A673 (cell line): ENCODE data around the gene TEPSIN.

Source experiments
- EZH2 ChIP-seq: fragments of 200-600 bp; sonication (generic); IDR thresholded peaks from 2 replicates; pipeline ENCODE4 v1.6.1; 2017; ENCODE audit warnings: borderline replicate concordance, low read depth, mild to moderate bottlenecking, mixed read lengths, antibody characterized with exemption, low read length; ENCODE audit not compliant: poor library complexity, severe bottlenecking
- TF ChIP-seq, protein P1 (sequence below): fragments of 300-800, 200-600 bp; sonication (generic); conservative IDR thresholded peaks from 2 replicates; pipeline ENCODE4 v1.5.1; 2017; ENCODE audit warnings: low read depth, mild to moderate bottlenecking, antibody characterized with exemption, low read length, moderate library complexity, mixed read lengths

GRCh38 chr17:81197831-81198490 lies 40.9 kb downstream of the TEPSIN start:
- TF ChIP-seq, protein P1, sequence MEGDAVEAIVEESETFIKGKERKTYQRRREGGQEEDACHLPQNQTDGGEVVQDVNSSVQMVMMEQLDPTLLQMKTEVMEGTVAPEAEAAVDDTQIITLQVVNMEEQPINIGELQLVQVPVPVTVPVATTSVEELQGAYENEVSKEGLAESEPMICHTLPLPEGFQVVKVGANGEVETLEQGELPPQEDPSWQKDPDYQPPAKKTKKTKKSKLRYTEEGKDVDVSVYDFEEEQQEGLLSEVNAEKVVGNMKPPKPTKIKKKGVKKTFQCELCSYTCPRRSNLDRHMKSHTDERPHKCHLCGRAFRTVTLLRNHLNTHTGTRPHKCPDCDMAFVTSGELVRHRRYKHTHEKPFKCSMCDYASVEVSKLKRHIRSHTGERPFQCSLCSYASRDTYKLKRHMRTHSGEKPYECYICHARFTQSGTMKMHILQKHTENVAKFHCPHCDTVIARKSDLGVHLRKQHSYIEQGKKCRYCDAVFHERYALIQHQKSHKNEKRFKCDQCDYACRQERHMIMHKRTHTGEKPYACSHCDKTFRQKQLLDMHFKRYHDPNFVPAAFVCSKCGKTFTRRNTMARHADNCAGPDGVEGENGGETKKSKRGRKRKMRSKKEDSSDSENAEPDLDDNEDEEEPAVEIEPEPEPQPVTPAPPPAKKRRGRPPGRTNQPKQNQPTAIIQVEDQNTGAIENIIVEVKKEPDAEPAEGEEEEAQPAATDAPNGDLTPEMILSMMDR: no peak
- TF ChIP-seq EZH2: no peak
